Tibial nerve (tissue), 4 donors: Measurements from ENCODE around the gene CA9. TPM values are rescaled to one million over a fixed set of nuclear protein-coding genes. Genes with fewer than 3 reads are reported as not detected.

ENCODE experiments used
- DNase-seq, 2 donors: peaks; one replicate each; pipeline ENCODE4 v3.0.0-alpha.2; 2019; ENCODE audit warnings: low spot score in 2 of 2
- H3K27ac ChIP-seq, 4 donors: fragments of 200-600 bp; sonication (generic) in 3 of 4; one replicate each; pipeline ENCODE4 v1.5.1; 2017 to 2019; ENCODE audit warnings: mild to moderate bottlenecking in 1 of 4
- H3K27me3 ChIP-seq, 2 donors: fragments of 200-600 bp; sonication (generic) in 1 of 2; one replicate each; pipeline versions ENCODE4 v1.5.1 to v1.6.0; 2017 to 2019
- H3K36me3 ChIP-seq, 3 donors: fragments of 200-600 bp; sonication (generic); one replicate each; pipeline ENCODE4 v1.5.1; 2018 to 2019
- H3K4me1 ChIP-seq, 4 donors: fragments of 200-600 bp; sonication (generic) in 3 of 4; one replicate each; pipeline ENCODE4 v1.5.1; 2017 to 2019
- H3K4me3 ChIP-seq, 4 donors: fragments of 200-600 bp; sonication (generic) in 3 of 4; one replicate each; pipeline ENCODE4 v1.5.1; 2017 to 2019; ENCODE audit warnings: mild to moderate bottlenecking in 1 of 4, moderate library complexity in 1 of 4
- H3K9me3 ChIP-seq, 4 donors: fragments of 200-600 bp; sonication (generic) in 3 of 4; one replicate each; pipeline ENCODE4 v1.5.1; 2017 to 2019
- EP300 ChIP-seq, 2 donors: sonication (generic); formaldehyde crosslinking; IDR thresholded peaks; one replicate each; pipeline ENCODE4 v1.6.1; 2017; ENCODE audit warnings: antibody characterized with exemption in 2 of 2, mild to moderate bottlenecking in 1 of 2
- POLR2A ChIP-seq, 2 donors: fragments of 450-650 bp; IDR thresholded peaks; one replicate each; pipeline ENCODE4 v1.6.1; 2017; ENCODE audit warnings: antibody characterized with exemption in 2 of 2, mild to moderate bottlenecking in 2 of 2, moderate library complexity in 2 of 2
- WGBS, 2 donors: methylation state at CpG; one replicate each; pipeline ENCODE4 v1.1.5; 2018; 5-methylcytosine and 5-hydroxymethylcytosine counted together
- total RNA-seq, 4 donors: library from RNA; depleted of rRNA; stranded (reverse); fragments of >200 nt; gene quantifications; one replicate each; pipeline ENCODE4 v1.1.0, GENCODE V29; 2016
- TF ChIP-seq, protein P1 (sequence below), 5 experiments: fragments of 200-600 bp in 3 of 5; fragments of 450-650 bp in 2 of 5; sonication (generic) in 3 of 5; IDR thresholded peaks; one replicate each; pipeline ENCODE4 v1.5.1; 2016 to 2019; ENCODE audit warnings: antibody characterized with exemption in 5 of 5, mild to moderate bottlenecking in 3 of 5, moderate library complexity in 2 of 5

CA9 gene
- total RNA-seq, 4 donors from 2014 or later = 0.84 TPM; not detected in 3

DNA sequence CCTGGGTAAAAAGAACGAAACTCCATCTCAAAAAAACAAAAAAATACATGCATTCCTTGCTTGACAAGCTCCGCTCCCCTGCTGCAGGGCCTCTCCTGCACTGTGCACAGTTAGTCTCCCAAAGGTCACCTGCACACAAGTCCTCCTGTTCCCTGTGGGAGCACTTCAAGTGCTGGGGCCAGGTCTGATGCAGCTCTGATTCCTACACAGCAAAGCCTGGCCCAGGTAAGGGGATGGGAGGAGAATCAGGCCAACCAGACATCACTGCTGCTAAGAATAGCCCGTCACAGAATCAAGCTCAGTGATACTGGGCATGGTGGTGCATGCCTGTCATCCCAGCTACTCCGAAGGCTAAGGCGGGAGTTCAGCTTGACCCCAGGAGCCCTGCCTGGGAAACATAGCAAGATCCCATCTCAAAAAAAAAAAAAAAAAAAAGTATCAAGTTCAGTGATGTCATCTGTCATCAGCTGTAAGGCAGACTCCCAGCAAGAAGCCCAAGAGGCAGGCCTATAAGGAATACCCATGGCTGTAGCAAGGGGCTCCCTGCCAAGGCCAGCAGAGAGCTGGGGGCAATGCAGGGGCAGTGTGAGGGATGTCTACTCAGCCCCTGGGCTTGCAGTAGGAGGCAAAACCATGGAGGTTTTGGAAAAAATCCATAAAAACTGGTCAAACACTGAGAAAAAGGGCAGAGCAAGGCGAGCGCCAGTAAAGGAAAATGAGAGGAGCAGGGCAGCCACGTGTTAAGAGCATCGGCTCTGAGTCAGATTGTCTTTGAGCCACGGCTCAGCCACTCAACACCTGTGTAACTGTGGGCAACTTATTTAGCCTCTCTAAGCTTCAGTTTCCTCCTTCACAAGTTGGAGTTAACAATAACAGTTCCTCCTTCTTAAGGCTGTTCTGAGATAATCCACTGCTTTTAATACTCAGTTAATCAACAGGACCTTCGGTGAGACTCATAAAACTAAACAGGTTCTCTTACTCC is 12.8 kb downstream of the CA9 start:
- no peaks in the 10 kb centered on the region for H3K9me3 ChIP-seq
- 50 to 64% methylated on average over 11 of the region's 11 CpGs for WGBS, 2 donors
- DNase-seq = no peak
- H3K27ac ChIP-seq = peak overlapping the region in 2 of 4 donors; percentile 58 to 96
- peak overlapping the region in 1 of 4 donors; percentile 82 for H3K4me3 ChIP-seq
- no peaks in the 10 kb centered on the region for H3K27me3 ChIP-seq
- TF ChIP-seq, protein P1, sequence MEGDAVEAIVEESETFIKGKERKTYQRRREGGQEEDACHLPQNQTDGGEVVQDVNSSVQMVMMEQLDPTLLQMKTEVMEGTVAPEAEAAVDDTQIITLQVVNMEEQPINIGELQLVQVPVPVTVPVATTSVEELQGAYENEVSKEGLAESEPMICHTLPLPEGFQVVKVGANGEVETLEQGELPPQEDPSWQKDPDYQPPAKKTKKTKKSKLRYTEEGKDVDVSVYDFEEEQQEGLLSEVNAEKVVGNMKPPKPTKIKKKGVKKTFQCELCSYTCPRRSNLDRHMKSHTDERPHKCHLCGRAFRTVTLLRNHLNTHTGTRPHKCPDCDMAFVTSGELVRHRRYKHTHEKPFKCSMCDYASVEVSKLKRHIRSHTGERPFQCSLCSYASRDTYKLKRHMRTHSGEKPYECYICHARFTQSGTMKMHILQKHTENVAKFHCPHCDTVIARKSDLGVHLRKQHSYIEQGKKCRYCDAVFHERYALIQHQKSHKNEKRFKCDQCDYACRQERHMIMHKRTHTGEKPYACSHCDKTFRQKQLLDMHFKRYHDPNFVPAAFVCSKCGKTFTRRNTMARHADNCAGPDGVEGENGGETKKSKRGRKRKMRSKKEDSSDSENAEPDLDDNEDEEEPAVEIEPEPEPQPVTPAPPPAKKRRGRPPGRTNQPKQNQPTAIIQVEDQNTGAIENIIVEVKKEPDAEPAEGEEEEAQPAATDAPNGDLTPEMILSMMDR (IDR thresholded peaks at IDR 0.05) = no peak
- TF ChIP-seq POLR2A (IDR thresholded peaks at IDR 0.05) = no peak
- TF ChIP-seq EP300 (IDR thresholded peaks at IDR 0.05) = no peak
- peaks cover 0 to 47% (median 0%) of the 10 kb centered on the region in 3 donors for H3K36me3 ChIP-seq
- H3K4me1 ChIP-seq = peaks cover 0 to 64% (median 9%) of the 10 kb centered on the region in 4 donors

DNA sequence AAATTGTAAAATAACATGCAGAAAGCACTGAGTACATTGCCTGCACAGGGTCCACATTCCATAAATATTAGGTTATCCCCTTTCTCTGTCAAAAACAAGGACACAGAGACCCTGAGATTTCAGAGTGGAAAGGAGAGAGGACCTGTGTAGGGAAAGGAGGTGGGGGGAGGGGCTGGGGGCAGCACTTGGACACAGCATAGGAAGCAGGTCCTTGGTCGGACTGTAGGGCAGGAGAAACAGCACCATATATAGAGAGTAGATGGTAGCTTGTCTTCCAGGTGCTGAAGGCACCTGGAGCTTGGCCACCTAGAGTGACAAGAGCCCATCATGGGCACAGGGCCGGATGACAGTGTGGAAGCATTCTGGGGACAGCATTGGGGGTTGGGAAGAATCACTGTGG is 13.6 kb downstream of the CA9 start:
- no peaks in the 10 kb centered on the region for H3K9me3 ChIP-seq
- WGBS, 2 donors = 63 to 70% methylated on average over 2 of the region's 2 CpGs
- TF ChIP-seq, protein P1 (IDR thresholded peaks at IDR 0.05) = no peak
- TF ChIP-seq POLR2A (IDR thresholded peaks at IDR 0.05) (no peak), EP300 (IDR thresholded peaks at IDR 0.05) (no peak)
- H3K36me3 ChIP-seq = peaks cover 0 to 39% (median 0%) of the 10 kb centered on the region in 3 donors
- H3K27ac ChIP-seq = peak overlapping the region in 2 of 4 donors; percentile 58 to 96
- no peak for DNase-seq
- peak overlapping the region in 1 of 4 donors; percentile 82 for H3K4me3 ChIP-seq
- no peaks in the 10 kb centered on the region for H3K27me3 ChIP-seq
- peaks cover 0 to 69% (median 9%) of the 10 kb centered on the region in 4 donors for H3K4me1 ChIP-seq

DNA sequence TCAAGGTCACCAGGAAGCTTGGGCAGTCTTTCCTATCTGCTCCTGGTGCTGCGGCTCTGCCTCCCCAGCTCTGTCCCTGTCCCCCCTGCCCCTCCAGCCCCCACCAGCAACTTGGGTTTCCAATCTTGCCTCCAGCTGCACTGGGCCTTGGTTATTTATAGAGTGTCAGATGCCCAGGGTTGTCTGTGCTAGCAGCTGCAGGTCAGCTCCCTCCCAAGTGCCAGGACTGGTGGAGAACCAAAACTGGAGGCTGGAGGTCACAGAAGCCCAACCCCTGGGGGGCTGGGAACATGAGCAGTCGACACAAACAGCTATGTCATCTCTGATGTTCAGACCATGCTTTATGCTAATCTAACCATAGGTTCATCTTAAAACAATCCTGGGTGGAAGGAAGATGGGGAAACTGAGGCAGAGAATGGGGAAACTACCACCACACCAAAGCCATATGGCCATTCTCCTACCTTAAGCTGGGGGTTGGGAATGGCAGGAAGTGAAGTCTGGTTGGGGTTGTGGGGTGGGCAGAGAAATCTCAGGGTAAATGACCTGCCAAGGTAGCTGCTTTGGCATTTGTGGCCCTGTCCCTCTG is 14.3 kb downstream of the CA9 start:
- H3K36me3 ChIP-seq = peaks cover 0 to 32% (median 0%) of the 10 kb centered on the region in 3 donors
- DNase-seq = no peak
- H3K27me3 ChIP-seq = no peaks in the 10 kb centered on the region
- 61 to 68% methylated on average over 2 of the region's 2 CpGs for WGBS, 2 donors
- H3K4me1 ChIP-seq = peaks cover 0 to 69% (median 9%) of the 10 kb centered on the region in 4 donors
- H3K4me3 ChIP-seq = peak overlapping the region in 2 of 4 donors; percentile 68 to 82
- no peaks in the 10 kb centered on the region for H3K9me3 ChIP-seq
- TF ChIP-seq, protein P1 (IDR thresholded peaks at IDR 0.05) = no peak
- TF ChIP-seq EP300 (IDR thresholded peaks at IDR 0.05) (no peak), POLR2A (IDR thresholded peaks at IDR 0.05) (no peak)
- H3K27ac ChIP-seq = peak overlapping the region in 3 of 4 donors; percentile 94 to 97 (median 96)

DNA sequence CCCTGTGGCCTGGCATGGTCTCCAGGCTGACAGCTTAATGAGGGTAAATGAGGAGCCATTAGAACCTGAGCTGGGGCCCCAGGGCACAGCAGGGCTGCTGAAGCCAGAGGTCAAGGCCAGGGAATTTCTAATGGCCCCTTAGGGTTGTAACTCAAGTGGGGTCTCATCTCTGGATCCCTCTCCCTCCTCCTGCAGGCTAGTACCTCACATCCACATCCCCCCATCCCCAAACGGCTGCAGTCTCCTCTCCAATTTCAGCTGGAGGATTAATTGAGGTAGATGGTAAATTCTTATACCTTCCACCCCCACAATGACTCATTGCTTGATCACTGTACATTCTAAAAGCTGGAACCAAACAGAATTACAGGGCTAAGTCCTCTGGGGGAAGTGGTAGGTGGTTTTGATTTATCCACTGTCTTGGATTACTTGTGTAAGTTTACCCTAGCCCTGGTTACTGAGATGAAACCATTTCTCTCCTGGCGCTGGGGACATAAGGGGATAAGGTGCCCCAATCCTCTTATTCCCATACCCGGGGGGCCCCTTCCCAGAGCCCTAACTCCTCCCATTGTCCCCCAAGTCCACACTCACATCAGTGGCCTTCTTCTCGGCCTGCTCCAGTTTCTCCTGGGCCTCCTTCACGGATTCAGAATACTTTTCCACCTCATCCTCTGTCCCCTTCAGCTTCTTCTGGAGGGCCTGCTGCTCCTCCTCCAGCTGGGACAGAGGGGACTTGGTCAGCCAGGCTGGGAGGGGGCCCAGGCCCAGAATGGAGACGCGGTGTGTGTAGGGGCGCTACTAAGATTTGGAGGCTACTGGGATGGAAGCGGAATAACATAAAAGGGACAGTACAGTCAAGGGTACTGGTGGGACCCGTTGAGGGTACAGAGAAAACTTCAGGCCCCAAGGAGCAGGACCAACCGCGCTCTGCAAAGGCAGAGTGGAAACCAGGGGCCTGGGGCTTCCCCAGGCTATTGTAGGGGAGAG is 15.1 kb downstream of the CA9 start:
- no peak for DNase-seq
- H3K9me3 ChIP-seq = no peaks in the 10 kb centered on the region
- H3K4me3 ChIP-seq = peak overlapping the region; percentile 63 to 92 (median 75)
- peaks cover 0 to 24% (median 0%) of the 10 kb centered on the region in 3 donors for H3K36me3 ChIP-seq
- 38 to 45% methylated on average over 12 of the region's 12 CpGs for WGBS, 2 donors
- peak overlapping the region; percentile 93 to 97 (median 95) for H3K27ac ChIP-seq
- TF ChIP-seq, protein P1 (IDR thresholded peaks at IDR 0.05) = no peak
- H3K4me1 ChIP-seq = peaks cover 0 to 69% (median 9%) of the 10 kb centered on the region in 4 donors
- no peaks in the 10 kb centered on the region for H3K27me3 ChIP-seq
